HUES6 (cell line): ENCODE measurements around the gene KANSL1.

Source experiments
- H3K27ac ChIP-seq: 2 replicates; pipeline ENCODE4 v1.7.0; 2013; ENCODE audit warnings: low read depth, mild to moderate bottlenecking, low read length, inconsistent platforms
- H3K27me3 ChIP-seq: 2 replicates; pipeline ENCODE4 v1.6.1; 2013; ENCODE audit warnings: low read length; ENCODE audit not compliant: control insufficient read depth, insufficient read depth
- H3K36me3 ChIP-seq: 2 replicates; pipeline ENCODE4 v1.6.1; 2013; ENCODE audit warnings: low read length; ENCODE audit not compliant: control insufficient read depth, insufficient read depth
- H3K4me1 ChIP-seq: 2 replicates; pipeline ENCODE4 v1.6.1; 2013; ENCODE audit warnings: low read length; ENCODE audit not compliant: control insufficient read depth, insufficient read depth
- H3K4me3 ChIP-seq: 2 replicates; pipeline ENCODE4 v1.5.1; 2013; ENCODE audit warnings: low read depth, low read length
- H3K9ac ChIP-seq: one replicate; pipeline ENCODE4 v1.6.1; 2013; ENCODE audit warnings: mild to moderate bottlenecking, low read length
- H3K9me3 ChIP-seq: 2 replicates; pipeline ENCODE4 v1.6.1; 2013; ENCODE audit warnings: low read depth, low read length; ENCODE audit not compliant: control insufficient read depth, insufficient read depth

KANSL1 gene

DNA sequence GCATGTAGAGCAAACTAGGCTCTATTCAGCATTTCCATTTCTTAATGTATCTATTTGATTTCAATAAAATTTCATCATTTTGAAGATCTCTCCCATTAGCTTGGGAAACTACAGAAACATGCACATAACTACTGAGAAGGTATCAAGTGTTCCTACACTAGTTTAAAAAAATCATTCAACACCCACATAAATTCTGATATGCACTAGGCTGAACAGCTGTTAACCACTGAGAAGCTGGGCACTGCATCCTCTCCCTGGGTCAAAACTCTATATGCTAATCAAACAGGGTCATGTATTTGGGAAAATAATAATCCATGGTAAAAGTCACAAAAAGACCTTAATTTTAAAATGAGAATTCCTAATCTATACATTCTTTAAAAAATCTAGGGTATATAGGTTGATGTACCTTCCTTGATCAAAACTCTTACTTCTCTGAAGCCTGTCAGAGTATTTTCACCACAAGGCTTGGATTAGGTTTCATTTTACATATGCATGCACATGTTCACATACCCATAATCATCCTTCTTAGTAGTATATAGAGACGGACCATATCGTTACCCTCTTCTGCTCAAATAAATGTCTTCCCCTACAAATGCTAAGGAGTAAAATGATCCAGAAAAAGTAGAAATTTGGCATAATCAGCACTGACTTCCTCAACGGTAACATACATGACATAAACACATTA lies 57.2 kb downstream of the KANSL1 start:
- H3K27ac ChIP-seq = no peak overlapping the region
- H3K4me3 ChIP-seq = no peak overlapping the region
- no peaks in the 10 kb centered on the region for H3K36me3 ChIP-seq
- peaks cover 13% of the 10 kb centered on the region for H3K4me1 ChIP-seq
- no peaks in the 10 kb centered on the region for H3K9me3 ChIP-seq
- no peaks in the 10 kb centered on the region for H3K27me3 ChIP-seq
- H3K9ac ChIP-seq = no peak overlapping the region

DNA sequence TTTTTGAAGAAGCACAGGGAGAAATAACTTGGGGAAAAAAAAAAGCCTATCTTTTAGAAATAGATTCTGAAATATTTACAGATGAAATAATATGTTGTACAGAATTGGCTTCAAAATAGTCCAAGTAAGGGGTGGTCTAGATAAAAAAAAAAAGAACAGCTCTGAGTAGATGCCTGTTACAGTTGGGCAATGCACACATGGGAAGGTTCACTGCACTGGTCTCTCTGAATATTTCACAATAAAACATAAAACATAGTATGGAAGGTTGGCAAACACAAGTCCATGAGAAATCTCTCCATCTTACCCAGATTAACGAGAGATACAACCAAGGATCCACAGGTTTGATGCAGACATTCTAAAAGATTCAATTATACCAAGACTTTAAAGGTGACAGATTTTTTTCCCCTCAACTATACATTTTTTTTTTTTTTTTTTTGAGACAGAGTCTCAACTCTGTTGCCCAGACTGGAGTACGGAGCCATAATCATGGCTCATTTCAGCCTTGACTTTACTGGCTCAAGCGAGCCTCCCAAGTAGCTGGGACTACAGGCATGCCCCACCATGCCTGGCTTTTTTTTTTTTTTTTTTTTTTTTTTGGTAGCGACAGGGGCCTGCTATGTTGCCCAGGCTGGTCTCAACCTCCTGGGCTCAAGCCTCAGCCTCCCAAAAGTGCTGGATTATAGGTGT lies 58.0 kb downstream of the KANSL1 start:
- Histone ChIP-seq H3K4me3 (no peak overlapping the region), H3K9me3 (no peaks in the 10 kb centered on the region), H3K4me1 (peaks cover 20% of the 10 kb centered on the region), H3K36me3 (no peaks in the 10 kb centered on the region), H3K9ac (no peak overlapping the region), H3K27me3 (no peaks in the 10 kb centered on the region), H3K27ac (no peak overlapping the region)

DNA sequence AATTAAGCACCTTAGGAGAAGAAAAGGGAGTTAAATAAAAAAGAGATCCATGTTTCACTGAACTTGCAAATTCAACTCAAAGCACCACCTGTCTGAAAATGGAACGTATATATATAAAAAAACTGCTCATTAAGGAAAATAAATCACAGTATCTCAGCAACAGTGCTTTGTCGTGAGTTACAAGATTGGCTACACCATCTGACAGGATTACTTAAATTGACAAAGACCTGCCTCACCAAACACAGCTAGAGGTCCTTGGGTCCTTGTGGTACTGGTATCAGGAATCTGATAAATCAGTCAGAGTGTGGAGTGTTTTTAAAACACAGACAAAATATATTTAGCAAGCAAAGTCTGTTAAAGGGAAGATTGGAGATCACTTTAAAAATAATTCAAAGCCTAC lies 63.9 kb downstream of the KANSL1 start:
- no peak overlapping the region for H3K27ac ChIP-seq
- H3K4me3 ChIP-seq = no peak overlapping the region
- no peaks in the 10 kb centered on the region for H3K9me3 ChIP-seq
- H3K36me3 ChIP-seq = no peaks in the 10 kb centered on the region
- no peaks in the 10 kb centered on the region for H3K27me3 ChIP-seq
- no peak overlapping the region for H3K9ac ChIP-seq
- peaks cover 33% of the 10 kb centered on the region for H3K4me1 ChIP-seq

DNA sequence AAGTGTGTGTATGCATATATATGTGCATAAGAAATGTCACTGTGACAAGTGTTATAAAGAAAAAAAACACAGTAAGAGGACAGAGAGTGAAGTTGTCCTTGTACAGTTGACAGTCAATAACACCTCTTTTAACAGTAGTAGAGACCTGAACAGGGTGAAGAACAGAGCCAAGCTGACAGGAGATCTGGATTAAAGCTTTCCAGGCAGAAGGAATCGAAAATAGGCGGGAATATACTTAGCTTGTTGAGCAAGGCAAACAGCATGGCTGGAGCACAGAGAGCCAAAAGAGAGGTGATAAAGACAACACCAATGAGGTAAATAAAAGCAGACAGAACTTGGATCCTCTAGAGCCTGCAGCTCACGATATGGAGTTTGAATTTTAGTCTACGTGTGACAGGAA lies 64.8 kb downstream of the KANSL1 start:
- Histone ChIP-seq H3K27ac (no peak overlapping the region), H3K9me3 (no peaks in the 10 kb centered on the region), H3K9ac (no peak overlapping the region), H3K4me1 (peaks cover 33% of the 10 kb centered on the region), H3K4me3 (no peak overlapping the region), H3K27me3 (no peaks in the 10 kb centered on the region), H3K36me3 (no peaks in the 10 kb centered on the region)

DNA sequence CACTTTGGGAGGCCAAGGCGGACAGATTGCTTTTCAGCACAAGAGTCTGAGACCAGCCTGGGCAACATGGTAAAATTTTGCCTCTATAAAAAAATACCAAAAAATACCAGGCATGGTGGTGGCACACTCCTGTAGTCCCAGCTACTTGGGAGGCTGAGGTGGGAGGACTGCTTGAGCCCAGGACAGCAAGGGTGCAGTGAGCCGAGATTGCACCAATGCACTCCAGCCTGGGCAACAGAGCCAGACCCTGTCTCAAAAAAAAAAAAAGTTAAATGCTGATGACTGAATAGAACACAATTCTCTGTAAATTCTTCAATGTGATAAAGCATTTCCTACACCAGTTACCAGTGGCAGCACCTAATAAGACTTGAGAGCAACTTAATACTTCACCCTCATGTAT lies 65.7 kb downstream of the KANSL1 start:
- Histone ChIP-seq H3K4me1 (peaks cover 36% of the 10 kb centered on the region), H3K36me3 (no peaks in the 10 kb centered on the region), H3K27me3 (no peaks in the 10 kb centered on the region), H3K27ac (no peak overlapping the region), H3K9ac (no peak overlapping the region), H3K4me3 (no peak overlapping the region), H3K9me3 (no peaks in the 10 kb centered on the region)

DNA sequence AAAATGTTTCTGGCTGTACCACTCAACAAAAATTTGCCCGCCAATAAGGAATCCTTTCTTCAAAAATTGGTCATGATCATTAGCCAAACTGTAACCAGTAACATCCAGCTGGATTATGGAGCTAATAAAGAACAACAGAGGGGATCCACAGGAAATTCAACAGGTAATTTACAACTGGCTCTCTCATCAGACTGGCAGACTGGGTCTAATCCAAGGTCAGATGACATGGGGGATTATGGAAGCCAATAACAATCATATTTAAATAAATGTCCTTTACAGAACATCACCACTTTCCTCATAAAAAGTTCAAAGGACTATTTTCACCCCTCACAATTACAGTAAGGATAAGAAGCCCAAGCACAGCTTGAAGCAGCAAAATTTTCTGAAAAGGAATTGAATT lies 66.4 kb downstream of the KANSL1 start:
- Histone ChIP-seq H3K4me1 (peaks cover 31% of the 10 kb centered on the region), H3K36me3 (no peaks in the 10 kb centered on the region), H3K27ac (no peak overlapping the region), H3K27me3 (no peaks in the 10 kb centered on the region), H3K9ac (no peak overlapping the region), H3K9me3 (no peaks in the 10 kb centered on the region), H3K4me3 (no peak overlapping the region)

DNA sequence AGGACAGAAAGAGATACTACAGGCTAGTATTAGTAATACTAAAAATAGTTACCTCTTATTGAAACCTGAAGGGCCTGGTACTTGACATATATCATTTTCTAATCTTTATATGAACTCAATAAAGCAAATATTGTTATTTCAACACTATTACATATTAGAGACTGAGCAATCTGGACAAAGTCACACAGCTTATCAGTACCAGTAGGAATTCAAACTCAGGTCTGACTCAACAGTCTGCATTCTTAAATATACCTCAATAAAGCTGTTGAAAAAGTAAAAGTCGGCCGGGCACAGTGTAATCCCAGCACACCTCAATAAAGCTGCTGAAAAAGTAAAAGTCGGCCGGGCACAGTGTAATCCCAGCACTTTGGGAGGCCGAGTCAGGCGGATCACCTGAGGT lies 67.4 kb downstream of the KANSL1 start:
- Histone ChIP-seq H3K36me3 (no peaks in the 10 kb centered on the region), H3K4me3 (no peak overlapping the region), H3K27me3 (no peaks in the 10 kb centered on the region), H3K27ac (no peak overlapping the region), H3K9ac (no peak overlapping the region), H3K9me3 (no peaks in the 10 kb centered on the region), H3K4me1 (peaks cover 23% of the 10 kb centered on the region)

DNA sequence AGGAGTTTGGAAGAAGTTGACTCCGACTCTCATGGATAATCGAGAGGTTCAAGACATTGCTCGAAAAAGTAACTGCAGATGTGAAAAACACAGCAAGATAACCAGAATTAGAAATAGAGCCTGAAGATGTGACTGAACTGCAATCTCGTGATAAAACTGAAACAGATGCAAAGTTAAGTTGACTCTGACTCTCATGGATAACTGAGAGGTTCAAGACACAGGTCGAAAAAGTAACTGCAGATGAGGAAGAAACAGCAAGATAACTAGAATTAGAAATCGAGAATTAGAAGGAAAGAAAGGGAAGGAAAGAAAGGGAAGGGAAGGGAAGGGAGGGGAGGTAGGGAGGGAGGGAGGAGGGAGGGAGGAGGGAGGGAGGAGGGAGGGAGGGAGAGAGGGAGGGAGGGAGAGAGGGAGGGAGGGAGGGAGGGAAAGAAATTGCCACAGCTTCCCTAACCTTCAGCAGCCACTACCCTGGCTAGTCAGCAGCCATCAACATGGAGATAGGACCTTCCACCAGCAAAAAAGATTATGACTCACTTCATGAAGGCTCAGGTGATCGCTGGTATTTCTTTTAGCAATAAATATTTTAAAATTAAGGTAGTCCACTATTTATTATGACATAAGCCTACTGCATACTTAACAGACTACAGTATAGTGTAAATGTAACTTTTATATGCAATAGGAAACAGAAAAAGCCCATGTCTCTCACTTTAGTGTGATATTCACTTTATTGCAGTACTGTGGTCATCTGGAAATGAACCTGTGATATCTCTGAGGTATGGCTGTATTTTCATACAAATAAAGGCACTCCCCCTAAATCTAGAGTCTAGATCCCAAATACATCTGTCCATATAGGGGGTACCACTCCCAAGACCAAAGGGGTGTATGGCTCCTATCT lies 68.3 kb downstream of the KANSL1 start:
- Histone ChIP-seq H3K4me3 (no peak overlapping the region), H3K9me3 (no peaks in the 10 kb centered on the region), H3K9ac (no peak overlapping the region), H3K27ac (no peak overlapping the region), H3K4me1 (peaks cover 14% of the 10 kb centered on the region), H3K27me3 (no peaks in the 10 kb centered on the region), H3K36me3 (no peaks in the 10 kb centered on the region)

DNA sequence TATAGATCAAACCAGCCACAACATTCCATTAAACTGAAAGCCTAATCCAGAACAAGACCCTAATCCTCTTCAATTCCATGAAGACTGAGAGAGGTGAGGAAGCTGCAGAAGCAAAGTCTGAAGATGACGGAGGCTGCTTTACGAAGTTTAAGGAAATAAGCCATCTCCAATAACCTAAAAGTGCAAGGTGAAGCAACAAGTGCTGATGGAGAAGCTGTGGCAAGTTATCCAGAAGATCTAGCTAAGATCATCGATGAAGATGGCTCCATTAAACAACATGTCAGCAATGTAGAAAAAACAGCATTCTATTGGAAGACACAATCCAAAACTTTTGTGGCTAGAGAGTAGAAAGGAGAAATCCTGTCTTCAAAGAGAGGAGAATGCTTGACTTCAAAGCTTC lies 69.6 kb downstream of the KANSL1 start:
- Histone ChIP-seq H3K4me1 (peaks cover 15% of the 10 kb centered on the region), H3K27ac (no peak overlapping the region)

DNA sequence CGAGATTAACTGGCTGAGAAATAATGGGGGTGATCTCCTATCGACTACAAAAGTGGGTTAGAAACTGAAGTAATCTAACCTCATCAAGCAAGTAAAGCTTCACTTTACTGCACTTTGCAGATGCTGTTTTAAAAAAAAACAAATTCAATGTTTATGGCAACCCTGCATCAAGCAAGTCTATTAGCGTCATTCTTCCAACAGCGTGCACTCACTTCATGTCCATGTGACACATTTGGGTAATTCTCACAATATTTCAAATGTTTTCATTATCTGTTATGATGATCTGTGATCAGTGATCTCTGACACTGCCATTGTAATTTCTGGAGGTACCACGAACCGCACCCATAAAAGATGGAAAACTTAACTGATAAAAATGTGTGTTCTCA lies 70.8 kb downstream of the KANSL1 start:
- Histone ChIP-seq H3K27ac (no peak overlapping the region), H3K36me3 (no peaks in the 10 kb centered on the region), H3K9me3 (no peaks in the 10 kb centered on the region), H3K27me3 (no peaks in the 10 kb centered on the region), H3K4me1 (peaks cover 14% of the 10 kb centered on the region), H3K4me3 (no peak overlapping the region), H3K9ac (no peak overlapping the region)

More for the DNA sequence above, 69.6 kb downstream of the KANSL1 start:
- H3K36me3 ChIP-seq = no peaks in the 10 kb centered on the region
- H3K9ac ChIP-seq = no peak overlapping the region
- no peaks in the 10 kb centered on the region for H3K9me3 ChIP-seq
- H3K4me3 ChIP-seq = no peak overlapping the region
- H3K27me3 ChIP-seq = no peaks in the 10 kb centered on the region
